ENCODE measurements around the gene ACVR1.
"Not testable (repeated sequence)": the region's sequence is repeated elsewhere in the genome, so short reads cannot be mapped to it uniquely, and the experiment has no call there.

The ACVR1 gene

DNA sequence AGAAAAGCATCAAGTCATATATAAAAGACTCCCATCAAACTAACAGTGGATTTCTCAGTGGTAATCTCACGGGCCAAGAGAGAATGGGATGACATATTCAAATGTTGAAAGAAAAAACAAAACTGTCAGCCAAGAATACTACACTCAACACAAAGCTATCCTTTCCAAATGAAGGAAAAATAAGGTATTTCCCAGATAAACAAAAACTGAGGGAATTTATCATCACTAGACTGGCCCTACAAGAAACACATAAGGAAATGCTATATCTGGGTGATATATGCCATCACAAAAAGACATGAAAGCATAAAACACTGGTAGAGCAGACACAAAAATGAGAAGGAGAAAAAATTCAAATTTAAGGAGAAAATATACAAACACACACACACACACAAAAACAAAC lies 118.6 kb downstream of the ACVR1 start:
- no peak for DNase-seq (ENCODE audit: low read depth)

DNA sequence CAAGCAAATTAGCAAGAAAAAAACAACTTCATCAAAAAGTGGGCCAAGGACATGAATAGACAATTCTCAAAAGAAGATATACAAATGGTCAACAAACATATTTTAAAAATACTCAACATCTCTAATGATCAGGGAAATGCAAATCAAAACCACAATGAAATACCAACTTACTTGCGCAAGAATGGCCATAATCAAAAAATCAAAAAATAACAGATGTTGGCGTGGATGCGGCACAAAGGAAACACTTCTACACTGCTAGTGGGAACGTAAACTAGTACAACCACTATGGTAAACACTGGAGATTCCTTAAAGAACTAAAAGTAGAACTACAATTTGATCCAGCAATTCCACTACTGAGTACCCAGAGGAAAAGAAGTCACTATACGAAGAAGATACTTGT lies 119.7 kb downstream of the ACVR1 start:
- DNase-seq (ENCODE audit: low read depth): not testable (repeated sequence)

DNA sequence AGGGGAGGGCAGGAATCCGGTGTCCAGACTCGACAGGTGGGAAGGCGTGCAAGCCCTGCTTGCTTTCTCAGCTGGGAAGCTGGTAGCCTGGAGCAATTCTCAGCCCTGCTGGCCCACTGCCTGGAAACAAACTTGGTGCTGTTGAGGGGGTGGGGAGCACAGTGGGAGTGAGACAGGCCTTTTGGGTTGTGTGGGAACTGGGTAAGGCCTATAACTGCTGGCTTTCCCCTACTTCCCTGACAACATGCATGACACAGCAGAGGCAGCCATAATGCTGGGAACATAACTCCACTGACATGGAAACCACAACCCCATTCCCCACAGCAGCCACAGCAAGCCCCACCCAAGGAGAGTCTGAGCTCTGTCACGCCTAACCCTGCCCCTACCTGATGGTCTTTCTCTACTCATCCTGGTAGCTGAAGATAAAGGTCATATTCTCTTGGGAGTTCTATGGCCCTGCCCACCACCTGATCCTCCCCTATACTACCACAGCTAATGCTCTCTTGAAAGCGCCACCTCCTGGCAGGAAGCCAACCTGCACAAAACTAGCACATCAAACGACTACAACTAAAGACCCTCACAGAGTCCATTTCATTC lies 124.6 kb downstream of the ACVR1 start:
- no peak for DNase-seq (ENCODE audit: low read depth)

DNA sequence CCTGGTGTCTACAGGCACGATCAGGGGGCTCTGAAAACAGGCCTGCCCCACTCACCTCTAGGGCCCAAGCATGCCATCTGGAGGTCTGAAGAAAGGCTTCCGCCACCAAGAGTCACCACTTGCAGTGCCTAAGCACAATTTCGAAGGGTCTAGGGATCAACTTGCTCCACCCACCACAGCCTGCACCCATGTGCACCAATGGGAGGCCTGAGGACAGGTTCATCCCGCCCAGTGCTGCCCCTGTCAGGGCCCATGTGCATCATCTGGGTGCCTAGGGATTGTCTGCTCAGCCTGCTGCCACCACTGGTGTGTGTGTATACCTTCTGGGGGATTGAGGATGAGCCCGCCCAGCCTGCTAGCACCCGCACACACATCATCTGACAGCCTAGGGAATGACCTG lies 126.4 kb downstream of the ACVR1 start:
- DNase-seq (ENCODE audit: low read depth): no peak

DNA sequence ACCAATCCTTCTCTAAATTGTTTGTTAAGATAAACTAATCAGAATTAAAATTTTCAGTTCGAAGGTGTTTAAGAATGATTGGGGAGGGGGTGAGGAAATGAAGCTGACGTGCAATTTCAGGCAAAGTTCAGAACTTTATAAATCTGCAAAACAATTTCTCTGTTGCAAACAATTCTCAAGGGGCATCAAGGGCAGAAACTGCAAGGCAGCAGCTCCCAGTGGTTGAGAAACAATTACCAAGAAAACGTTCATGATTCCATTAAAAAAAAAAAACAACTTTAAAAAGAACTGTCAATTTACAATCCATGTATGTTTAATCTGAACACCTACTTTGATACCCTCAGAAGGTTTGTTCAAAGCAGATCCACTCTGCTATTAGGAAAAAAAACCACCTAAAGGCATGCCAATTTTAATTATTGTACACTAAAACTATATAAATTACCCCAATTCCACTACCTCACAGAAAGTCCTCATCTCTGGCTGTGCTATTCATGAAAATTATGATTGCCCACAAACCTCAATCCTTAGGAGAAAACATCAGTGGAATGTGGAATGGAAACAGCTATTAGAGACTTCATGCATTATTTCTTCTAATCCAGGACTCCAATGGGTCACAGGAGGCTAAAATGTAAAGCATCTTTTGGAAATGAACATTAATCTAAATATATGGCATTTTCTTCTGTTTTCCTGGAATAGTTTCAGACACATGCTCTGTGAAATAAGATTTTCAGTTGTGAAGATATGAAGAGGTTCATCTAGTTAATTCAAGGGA lies 127.6 kb downstream of the ACVR1 start:
- no peak for DNase-seq (ENCODE audit: low read depth)

DNA sequence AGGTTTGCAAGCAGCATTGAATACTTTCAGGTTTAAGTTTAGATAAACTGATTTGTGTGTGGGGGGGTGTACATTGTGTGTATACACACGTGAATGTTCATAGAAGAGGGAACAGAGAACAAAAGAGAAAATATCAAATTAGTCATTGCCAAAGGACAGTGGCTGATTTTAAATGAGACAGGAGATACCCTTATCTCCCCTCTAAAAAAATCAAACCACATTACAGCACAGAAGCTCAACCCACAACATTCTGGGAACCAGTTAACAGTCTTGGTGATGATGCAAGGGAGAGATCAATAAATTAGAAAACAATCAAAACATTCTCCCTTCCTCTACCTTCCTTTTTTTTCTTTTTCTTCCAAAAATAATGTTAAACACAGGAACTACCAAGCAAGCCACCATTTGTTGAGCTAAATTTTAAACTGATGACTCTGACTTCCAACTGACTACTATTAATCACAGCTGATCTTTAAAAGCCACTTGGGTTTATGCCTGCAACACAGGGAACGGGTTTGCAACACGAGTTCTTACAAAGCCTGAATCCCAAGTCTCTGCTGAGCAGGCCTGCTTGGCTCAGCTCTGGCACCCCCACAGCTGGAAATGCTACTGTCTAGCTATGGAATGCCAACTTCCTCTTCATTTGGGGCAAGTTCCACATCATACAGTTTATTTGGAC lies 128.3 kb downstream of the ACVR1 start:
- DNase-seq (ENCODE audit: low read depth): no peak

DNA sequence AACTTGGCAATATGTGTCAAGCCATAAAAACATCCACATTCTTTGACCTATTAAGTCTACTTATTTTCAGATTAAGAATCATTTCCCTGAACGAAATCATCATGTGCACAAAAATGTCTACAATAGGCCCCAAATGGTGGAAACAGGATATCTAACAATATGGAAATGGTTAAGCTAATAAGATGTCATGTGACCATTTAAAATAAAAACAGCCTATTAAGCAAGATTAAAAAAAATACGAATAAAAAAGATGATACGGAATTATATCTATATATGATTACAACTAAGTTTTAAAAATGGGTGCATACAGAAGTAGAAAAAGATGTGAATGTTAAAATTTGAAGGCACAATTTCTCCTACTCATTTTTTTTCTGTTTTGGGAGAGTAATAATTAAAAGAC lies 128.8 kb downstream of the ACVR1 start:
- no peak for DNase-seq (ENCODE audit: low read depth)

DNA sequence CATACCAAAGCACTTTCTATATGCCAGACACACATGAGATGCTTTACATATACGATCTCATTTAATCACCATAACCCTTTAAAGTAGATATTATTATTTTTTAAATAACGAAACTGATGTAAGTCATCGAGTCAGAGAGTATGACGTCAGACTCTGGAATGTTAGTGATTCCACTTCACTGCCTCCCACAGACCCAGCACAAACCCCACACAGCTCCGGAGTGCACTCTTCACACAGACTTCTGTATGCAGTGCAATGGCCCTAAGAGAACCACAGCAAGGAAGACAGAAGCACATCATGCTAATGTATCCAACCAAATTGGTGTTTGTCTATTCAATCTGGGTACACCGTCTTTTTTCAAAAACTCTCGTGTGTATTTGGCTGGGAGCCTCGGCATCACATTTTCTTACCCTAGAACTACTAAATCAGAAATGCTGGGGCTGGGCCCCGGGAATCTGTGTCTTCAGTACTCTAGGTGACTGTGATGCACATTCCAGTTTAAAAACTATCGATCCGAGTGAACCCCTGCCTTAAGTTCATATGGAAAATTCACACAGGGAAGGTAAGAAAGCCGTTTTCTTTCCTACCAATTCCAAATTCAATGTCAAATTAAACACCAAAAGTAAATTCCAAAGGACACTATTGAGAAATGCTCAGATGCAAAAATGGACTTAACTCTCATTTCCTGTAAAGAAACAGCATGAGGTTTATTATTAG lies 129.7 kb downstream of the ACVR1 start:
- no peak for DNase-seq (ENCODE audit: low read depth)

DNA sequence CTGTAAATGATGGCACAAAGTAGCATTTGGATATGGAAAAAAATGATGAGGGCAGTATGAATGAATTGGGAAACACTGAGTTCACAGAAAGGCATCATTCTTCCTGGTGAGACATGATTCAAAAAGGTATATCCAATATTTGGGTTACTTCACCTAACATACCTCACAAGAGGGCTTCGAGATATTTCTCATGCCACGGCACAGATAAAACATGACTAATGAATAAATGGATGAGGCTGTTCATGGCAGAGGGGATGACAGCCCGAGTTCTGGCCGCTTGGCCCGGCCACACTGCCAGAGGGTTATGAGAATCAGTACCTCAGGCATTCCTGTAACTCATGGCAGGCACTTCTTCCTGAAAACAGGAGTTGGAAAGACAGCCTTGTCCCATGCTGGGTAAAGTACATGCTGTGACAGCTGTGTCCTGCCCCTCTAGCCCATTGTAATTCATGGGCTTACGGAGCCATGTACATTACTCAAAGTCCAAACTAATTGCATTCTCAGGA lies 131.5 kb downstream of the ACVR1 start:
- DNase-seq (ENCODE audit: low read depth): no peak

DNA sequence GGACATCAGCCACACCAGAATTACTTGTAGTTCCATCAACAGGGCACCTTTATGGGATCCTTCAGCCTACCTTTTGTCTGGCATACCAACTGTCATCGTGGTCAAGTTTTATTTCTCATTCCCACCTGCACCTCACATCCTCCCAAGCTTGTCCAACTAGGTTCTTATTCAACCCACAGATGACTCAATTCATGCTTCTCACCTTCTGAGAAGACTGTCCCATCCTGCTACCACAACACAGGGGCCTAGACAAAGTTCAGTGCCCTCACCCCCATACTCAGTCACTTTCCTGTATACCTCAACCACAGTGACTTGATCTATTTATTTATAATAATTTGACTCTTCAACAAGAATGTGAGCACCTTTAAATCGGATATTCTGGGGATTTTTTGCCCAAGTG lies 133.1 kb downstream of the ACVR1 start:
- DNase-seq (ENCODE audit: low read depth): no peak

DNA sequence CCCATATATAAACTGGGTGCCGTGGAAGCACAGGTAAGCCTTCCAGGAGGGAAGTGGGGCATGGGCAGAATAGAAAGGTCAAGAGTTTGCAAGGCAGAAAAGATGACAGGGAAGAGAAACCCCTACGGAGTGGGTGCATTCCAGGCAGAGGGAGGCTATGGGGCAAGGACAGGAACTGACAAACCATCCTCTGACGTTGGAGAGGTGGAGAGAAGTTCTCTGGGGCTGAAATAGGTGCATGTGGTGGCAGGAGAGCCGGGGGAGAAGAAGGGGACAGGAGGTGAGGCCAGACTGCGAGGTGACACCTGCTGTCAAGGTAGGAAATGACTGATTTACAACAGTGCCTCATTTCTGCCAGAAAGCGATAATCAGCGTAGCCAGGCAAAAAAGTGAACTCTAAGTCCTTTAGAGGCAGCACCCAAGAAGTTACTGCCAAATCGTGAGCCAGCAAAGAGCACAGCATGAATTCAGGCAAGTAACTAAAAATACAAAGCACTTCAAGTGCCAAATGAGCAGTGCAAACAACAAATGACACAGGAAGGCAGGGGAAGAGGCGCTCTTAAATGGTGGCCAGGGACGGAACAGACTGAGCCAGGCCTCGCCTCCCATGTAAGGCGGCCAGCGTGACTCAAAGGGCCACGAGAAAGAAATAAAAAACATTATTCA lies 134.2 kb downstream of the ACVR1 start:
- no peak for DNase-seq (ENCODE audit: low read depth)

DNA sequence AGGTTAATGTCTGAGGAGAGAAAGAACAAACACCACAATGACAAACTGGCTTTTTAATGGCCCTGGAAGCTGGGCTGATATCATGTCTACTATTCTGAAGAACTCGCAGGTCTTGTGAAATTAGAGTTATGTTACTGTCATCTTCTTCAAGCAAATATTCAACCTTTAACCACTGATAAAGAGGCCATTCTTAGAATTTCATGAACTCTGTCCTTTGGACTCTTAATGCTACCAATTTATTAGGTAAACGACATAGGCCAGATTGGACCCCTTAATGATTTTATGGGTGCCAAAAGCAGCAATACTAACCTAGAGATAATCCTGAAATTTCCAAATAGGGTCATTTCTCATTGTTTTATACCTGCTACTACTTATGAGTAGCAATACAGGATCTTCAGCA lies 138.5 kb downstream of the ACVR1 start:
- DNase-seq (ENCODE audit: low read depth): no peak

DNA sequence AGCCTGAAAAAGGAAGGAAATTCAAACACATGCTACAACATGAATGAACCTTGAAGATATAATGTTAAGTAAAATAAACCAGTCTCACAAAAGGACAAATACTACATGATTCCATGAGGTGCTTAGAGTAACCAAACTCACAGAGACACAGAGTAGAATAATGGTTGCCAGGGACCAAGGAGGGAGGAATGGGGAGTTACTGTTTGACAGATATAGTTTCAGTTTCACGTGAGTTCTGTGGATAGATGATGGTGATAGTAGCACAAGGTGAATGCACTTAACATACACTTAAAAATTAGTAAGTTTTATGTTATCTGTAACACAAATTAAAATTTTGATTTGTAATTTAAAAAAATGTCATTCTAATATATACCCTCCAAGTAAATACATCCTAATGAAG lies 140.6 kb downstream of the ACVR1 start:
- no peak for DNase-seq (ENCODE audit: low read depth)

DNA sequence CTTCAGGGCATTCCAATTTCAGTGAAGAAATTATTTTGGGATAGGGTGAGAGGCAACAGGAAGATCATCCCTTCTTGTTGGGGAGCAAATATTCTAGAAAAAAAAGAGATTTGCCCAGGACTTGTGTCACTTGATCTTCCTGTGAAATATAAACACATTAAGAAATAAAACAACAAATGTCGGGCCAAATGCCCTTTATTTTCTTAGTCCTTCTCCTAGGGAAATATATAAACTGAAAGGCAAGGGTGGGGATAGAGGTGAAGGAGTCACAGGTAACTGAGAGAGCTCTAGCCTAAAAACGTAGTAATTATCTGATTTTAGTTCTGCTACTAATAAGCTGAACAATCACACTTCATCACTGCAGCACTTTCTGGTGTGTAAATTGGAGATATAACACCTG lies 142.9 kb downstream of the ACVR1 start:
- no peak for DNase-seq (ENCODE audit: low read depth)

DNA sequence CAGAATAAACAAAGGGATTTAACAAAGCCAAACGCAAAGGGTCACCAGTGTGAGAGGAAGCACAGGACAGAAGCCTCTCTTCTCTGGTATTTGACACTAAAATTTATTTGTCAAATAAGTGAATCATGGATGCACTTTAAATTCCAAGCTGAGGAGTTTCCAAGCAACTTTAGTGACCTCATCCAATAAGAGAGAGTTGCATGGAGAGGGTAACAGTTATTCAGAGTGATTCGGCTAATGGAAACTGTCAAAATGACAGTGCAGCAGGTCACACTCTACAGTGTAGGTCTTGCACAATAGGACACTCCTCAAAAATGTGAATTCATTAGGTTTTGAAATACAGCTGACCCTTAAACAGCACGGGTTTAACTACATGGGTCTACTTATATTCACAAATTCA lies 143.5 kb downstream of the ACVR1 start:
- no peak for DNase-seq (ENCODE audit: low read depth)

DNA sequence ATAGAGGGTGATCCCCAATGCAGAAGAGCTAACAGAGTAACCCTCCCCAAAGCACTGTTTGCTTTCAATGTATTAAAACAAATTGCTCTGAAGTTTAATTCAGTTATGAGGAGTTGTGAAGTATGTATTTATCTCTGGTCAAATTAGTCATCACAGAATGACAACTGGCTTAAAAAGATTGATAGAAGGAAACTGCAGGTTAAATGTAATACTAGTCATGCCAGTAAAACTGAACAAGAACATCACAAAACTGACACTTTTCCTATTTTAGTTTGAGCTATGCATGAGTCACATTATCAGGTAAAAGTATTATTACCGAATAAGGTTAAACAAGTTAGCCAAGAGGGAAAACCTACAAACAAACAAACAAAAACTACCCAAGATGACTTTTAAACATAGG lies 148.4 kb downstream of the ACVR1 start:
- no peak for DNase-seq (ENCODE audit: low read depth)

DNA sequence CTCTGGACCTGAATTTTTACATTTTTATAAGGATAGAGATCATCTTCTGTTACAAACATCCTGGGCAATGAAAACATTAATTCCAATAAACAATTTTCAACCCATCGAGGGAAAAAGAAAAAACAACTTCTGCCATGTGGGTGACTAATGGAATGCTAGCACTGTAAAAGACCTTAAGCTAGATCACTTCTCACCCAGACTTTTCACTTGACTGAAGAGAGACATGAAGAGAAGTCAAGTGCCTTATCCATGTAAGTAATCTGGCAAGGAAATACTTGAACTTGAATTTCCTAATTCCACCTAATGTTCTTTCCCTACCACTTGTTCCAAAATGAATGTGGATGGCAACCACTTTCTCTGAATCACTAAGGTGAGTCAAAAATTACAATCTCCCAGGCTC lies 149.2 kb downstream of the ACVR1 start:
- no peak for DNase-seq (ENCODE audit: low read depth)

DNA sequence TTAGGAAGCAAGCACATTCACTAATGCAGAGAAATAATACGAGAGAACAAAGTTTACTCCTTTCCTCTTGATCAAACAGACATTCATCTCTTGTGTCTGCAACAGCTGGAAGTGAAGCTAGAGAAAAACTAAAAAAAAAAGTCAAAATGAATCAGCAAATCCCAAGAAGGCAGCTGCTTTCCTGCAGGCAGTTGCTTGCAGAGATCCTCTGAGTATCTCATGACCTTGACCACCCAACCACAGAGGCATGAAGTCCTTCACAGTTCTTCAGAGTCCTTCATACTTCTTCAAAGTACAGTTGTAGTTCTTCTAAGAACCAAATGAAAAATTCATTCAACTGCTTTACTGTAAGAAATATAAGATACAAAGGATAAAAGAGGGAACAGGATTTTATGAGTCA lies 150.3 kb downstream of the ACVR1 start:
- no peak for DNase-seq (ENCODE audit: low read depth)

DNA sequence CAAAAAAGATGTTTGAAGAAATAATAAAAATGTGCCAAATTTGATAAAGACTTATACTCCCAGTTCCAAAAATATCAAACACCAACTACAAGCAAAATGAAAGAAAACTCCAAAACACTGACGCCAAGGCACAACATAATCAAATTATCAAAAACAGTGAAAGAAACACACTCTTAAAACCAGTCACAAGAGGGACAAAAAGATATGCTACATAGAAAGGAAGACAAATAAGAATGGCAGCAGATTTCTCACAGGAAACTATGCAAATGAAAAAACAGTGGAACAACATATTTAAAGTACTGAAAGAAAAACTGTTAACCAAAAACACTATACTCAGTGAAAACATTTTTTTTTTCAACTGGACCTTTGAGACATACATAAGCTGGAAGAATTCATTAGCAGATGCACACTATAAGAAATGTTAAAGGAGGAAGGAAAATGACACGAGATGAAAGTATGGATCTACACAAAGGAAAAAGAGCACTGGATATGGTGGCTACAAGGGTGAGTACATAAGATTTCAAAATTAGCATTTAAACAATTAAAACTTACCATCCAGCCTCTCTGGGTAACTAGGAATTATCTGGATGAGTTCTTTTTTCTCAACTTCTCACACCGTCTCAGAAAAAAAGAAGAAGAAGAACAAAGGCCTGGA lies 153.4 kb downstream of the ACVR1 start:
- no peak for DNase-seq (ENCODE audit: low read depth)

DNA sequence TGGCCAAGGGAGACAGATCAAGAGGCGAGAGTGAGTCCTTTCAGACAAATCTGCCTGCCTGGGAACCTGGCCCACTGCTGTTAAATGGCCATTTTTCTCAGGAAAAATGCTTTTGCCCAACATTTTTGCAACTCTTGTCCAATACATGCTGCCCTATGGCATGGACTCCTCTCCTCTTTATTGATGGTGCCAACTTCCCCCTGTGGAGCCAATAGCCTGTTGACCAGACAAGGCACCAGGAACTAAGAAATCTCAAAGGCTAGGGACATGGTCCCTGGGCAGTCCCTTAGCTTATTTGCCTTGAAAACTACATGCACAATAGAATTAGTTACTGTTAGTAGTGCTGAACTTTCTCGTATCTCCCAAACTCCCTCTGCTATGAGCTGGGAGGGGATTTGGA lies 155.6 kb downstream of the ACVR1 start:
- DNase-seq (ENCODE audit: low read depth): no peak

DNA sequence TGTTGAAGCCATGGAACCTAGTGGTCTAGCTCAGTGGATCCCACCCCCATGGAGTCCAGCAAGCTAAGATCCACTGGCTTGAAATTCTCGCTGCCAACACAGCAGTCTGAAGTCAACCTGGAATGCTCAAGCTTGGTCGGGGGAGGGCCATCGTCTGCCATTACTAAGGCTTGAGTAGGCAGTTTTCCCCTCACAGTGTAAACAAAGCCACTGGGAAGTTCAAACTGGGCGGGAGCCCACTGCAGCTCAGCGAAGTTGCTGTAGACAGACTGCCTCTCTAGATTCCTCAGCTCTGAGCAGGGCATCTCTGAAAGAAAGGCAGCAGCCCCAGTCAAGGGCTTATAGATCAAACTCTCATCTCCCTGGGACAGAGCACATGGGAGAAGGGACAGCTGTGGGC lies 171.5 kb downstream of the ACVR1 start:
- not testable (repeated sequence) for DNase-seq (ENCODE audit: low read depth)

DNA sequence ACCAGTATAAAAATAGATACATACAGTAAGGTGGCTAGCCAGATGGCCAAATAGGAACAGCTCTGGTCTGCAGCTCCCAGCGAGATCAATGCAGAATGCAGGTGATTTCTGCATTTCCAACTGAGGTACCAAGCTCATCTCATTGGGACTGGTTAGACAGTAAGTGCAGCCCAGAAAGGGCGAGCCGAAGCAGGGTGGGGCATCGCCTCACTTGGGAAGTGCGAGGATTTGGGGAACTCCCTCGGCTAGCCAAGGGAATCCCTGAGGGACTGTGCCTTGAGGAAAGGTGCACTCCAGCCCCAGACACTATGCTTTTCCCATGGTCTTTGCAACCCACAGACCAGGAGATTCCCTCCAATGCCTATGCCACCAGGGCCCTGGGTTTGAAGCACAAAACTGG lies 172.0 kb downstream of the ACVR1 start:
- not testable (repeated sequence) for DNase-seq (ENCODE audit: low read depth)

Measured in T-helper 22 cell (primary cell).